GM04504 (cell line): ENCODE data around the gene CAPZA3.
"Not testable (repeated sequence)": the region's sequence is repeated elsewhere in the genome, so short reads cannot be mapped to it uniquely, and the experiment has no call there.

Experiments used
- DNase-seq: peaks from one replicate; pipeline ENCODE4 v3.0.0-alpha.2; 2012; ENCODE audit warnings: low read depth

CAPZA3 gene, protein sequence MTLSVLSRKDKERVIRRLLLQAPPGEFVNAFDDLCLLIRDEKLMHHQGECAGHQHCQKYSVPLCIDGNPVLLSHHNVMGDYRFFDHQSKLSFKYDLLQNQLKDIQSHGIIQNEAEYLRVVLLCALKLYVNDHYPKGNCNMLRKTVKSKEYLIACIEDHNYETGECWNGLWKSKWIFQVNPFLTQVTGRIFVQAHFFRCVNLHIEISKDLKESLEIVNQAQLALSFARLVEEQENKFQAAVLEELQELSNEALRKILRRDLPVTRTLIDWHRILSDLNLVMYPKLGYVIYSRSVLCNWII

GRCh38 chr12:18737819-18738218 is at the start of gene CAPZA3, which contains the start of gene PLCZ1:
Gene CAPZA3, plus strand, starts transcription at chr12:18738119. Its CDS starts 150 bp downstream, at chr12:18738269.
Gene PLCZ1, minus strand, starts transcription at chr12:18738012. Its CDS starts 641 bp downstream, at chr12:18737371.
- no peak for DNase-seq

DNA sequence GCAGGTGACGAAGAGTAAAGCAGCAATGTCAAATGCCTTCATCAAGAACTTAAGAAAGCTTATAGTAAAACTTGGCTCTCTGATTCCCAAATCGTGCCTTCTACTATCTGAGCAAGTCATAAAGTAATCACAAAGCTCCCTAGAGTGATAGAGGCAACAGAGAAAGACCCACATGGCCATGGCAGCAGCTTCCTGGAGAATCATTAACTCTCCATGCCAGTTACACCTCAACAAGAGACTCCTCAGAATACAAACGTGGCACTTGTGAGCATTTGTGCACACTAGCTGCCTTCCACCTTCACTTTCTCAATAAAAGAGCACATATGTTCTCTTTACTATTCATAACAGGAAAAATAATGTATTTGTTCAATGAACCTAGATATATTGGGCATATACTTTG is 48.1 kb upstream of the CAPZA3 start:
- DNase-seq: no peak

GRCh38 chr12:18690653-18691052 is 47.3 kb upstream of the CAPZA3 start:
- DNase-seq: no peak

GRCh38 chr12:18693986-18694385 is 43.9 kb upstream of the CAPZA3 start:
- DNase-seq: not testable (repeated sequence)

DNA sequence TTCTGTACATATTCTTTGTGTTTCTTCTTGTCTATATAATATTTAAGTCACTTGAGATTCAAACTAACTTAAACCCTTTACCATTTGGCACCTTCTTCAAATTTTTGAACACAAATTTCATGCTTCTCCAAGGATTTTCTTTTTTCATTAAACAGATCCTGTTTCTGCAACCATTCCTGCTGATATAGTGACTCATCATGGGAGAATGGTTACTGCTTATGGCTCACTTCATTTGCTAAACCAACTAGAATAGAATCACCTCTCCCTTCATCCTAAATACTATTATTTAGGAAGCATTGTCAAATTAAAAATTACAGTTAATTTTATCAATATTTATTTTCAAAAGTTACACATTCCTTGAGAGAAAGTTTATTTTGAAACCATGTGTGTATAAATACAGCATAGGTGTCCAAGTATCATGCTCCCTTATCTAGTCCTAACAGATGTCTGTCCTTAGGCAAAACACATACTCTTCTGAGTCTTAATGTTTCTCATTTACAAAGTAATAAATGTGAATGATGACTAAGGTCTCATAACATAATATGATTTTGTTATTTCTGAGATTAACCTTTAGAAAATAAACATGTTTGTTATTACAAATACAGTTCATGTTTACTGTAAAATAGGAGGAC is 40.8 kb upstream of the CAPZA3 start:
- no peak for DNase-seq

GRCh38 chr12:18700271-18700670 is 37.6 kb upstream of the CAPZA3 start:
- DNase-seq: peak; percentile 46

GRCh38 chr12:18703321-18703720 is 34.6 kb upstream of the CAPZA3 start:
- no peak for DNase-seq

DNA sequence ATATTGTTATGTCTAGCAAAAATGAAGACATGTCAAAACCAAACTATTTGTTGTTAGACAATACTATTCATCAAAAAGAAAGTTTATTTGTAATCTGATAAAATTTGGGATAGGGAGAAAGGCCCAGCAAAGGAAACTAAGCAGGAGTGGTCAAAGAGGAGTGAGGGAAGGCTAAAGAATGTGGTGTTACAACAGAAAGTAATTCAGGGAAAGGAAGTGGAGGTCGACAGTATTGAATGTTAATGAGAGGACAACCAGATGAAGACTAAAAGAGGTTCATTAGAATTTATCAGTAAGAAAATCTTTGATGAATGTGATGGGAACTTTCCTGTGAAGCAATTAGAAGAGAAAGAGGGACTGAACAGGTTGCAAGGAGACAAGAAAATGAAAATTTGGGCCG is 34.0 kb upstream of the CAPZA3 start:
- no peak for DNase-seq

DNA sequence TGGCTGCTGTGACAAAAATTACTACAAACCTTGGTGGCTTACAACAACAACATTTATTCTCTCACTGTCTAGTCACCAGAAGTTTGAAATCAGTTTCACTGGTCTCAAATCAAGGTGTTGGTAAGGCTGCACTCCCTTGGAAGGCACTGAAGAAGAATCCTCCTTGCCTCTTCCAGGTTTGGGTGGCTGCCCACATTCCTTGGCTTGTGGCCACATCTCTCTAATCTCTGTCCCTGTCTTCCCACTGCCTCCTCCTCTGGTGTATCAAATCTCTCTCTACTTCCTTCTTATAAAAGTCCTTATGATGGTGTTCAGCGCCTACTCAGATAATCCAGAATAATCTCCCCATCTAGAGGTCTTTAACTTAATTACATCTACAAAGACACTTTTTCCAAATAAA is 31.1 kb upstream of the CAPZA3 start:
- DNase-seq: no peak

GRCh38 chr12:18716236-18716635 is 21.7 kb upstream of the CAPZA3 start:
- no peak for DNase-seq

GRCh38 chr12:18718462-18718861 is 19.5 kb upstream of the CAPZA3 start:
- no peak for DNase-seq

GRCh38 chr12:18719922-18720510 is 17.9 kb upstream of the CAPZA3 start:
- no peak for DNase-seq

GRCh38 chr12:18720690-18721089 is 17.2 kb upstream of the CAPZA3 start:
- DNase-seq: no peak

DNA sequence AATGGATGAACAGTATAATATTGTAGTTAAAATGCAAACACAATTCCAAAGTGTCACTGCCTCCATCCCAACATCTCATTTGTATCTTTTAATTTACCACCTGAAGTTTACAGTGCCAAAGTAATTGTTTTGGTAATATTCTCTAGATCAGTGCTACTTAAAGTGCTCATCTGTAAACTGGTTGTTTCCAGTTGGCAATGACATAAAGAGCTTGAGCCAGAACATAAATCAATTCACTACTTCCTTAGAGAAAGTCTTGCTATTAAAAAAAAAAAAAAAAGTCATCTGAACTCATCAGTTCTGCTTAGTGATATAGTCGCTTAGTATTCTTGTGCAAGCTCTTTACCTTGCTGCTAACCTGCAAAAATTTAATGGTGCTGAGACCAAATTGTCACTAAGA is 16.5 kb upstream of the CAPZA3 start:
- DNase-seq: no peak

DNA sequence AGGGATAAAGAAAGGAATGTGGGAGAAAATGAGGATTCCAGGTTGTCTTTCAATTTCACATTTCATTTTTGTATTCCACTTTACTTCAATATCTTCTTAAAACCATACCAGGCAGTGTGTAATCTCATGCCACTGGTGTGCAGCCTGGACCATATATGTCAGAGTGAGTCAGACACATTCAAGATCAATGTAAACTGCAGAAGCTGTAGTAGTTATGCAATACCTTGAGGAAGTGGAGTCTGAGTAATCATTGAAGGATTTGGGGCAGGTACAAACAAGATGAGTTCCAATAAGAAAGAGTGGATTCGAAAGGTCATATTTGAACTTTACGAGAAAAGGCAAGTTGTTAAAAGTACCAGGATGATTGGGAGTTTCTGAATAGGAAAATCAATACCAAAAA is 14.2 kb upstream of the CAPZA3 start:
- DNase-seq: peak; percentile 11

DNA sequence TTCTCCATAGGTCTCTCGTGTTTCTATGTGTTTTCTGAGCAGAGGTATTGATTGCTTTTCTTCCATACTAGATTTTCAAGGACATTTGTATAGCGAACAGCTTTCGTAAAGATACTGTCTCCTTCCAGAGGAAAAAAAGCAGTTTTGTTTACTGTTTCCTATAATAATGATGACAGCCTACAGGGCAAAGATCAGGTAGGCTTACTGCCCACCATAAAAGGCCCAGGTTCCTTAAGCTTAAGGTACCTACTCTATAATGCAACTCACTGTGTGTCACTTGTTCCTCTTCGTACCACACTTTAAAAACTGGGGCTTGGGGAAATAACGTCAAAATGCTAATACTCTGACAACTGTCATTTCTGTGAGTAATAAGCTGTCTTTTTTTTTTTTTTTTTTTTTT is 6.8 kb upstream of the CAPZA3 start:
- no peak for DNase-seq

- peak; percentile 88 for DNase-seq
Observed at GRCh38 chr12:18747895-18748294, 10.0 kb downstream of the CAPZA3 start.

GRCh38 chr12:18749386-18749957 is 11.6 kb downstream of the CAPZA3 start:
- peak; percentile 37 for DNase-seq

DNA sequence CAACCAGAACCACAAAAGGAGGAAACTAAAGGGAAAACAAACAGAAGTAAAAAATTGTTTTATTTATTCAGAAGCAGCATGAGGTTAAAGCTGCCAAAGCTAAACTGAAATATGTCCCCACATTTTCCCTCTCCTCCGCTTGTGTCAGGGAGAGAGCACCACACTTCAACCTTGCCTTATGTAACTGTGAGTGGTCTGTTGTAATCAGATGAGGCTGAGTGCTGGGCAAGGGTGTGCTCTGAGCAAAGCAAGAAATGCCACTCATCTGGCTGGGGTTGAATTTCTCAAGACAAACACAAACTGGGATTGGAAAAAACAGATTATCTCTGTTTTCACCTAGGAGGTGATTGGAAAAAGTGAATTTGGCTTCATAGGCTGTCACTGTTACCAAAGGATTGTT is 12.2 kb downstream of the CAPZA3 start:
- DNase-seq: peak; percentile 25

DNA sequence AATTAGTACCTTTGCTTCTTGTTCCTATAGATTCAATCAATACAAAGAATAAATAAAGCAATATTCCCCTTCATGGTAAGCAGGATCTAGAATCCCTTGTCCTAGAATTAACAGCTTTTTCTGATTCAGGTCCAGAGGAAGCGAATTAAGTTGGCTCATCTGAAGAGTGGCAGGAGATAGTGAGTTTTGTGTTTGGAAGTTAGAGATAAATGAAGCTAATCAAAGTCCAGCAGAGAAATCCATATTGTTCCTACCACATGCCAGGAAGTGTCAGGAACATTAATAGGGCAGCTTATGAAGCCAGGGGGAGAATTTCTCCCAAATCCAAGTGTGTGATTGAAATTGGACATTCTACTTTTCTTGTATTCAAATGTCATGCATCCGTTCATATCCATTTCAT is 13.9 kb downstream of the CAPZA3 start:
- no peak for DNase-seq

DNA sequence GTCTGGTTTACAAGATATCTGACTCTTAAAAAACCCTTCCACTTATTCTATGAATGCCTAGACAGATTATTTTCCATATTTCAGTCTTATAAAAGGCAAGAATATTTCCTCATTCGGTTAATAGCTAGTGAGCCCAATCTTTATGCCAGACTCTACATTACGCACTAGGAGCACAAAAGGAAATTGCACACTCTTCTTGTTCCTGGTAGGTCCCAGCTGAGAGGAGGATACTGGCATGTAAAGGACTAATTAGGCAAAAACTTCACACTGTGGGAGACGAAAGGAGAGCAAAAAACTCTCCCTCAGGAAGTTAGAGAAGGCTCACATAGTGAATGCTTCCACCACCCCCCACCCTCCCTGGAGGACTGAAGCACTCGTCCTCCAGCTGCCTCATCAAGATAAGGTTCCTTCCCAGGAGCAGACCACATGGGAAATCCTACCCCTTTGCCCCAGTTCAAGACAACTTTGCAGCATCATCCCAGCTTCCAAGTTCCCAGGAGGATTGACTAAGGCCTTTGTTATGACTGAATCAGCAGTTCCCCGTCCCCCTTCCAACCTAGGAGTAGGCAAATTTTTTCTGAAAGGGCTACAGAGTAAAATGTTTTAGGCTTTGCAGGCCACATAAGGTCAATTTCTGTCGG is 14.5 kb downstream of the CAPZA3 start:
- peak; percentile 91 for DNase-seq

DNA sequence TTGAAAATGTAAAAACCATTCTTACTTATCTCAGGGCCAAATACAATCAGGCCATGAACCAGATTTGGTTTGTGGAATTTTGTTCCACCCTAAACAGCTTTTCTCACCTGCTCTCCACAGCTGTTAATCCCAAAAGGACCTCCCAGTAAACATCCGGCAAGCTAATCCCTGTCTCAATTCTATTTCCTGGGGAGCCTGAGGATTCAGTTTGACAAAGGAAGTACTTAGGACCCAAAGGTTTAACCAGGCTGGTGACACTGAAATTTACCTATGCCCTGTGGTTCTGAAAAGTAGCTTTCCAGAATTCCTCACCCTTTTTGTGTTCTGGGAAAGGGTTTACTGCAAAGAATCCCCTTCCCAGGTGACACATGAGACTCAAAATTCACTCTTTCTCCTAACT is 15.0 kb downstream of the CAPZA3 start:
- DNase-seq: no peak
